H1 (cell line): Measurements from ENCODE around the gene MACROD2. TPM values are rescaled to one million over a fixed set of nuclear protein-coding genes. Genes with fewer than 3 reads are reported as not detected.

ENCODE experiments used
- ATF3 ChIP-seq: IDR thresholded peaks from 2 replicates; pipeline ENCODE4 v1.6.1; 2011; ENCODE audit warnings: low read depth, mild to moderate bottlenecking, low read length; ENCODE audit not compliant: insufficient read depth
- polyA plus RNA-seq, 7 experiments: library from polyadenylated mRNA; depleted of rRNA in 3 of 7; stranded (reverse) in 5 of 7; unstranded in 2 of 7; fragments of >200 nt in 5 of 7; fragments of 200-250 nt in 2 of 7; gene quantifications; 1 replicate in 5 of 7; 2 replicates in 1 of 7; 4 replicates in 1 of 7; pipeline versions ENCODE4 v1.2.1 to v1.2.3, GENCODE V29; 2011 to 2013; ENCODE audit warnings: missing spikeins in 2 of 7, mixed read lengths in 2 of 7
- total RNA-seq: library from RNA; stranded (reverse); fragmentation: NEBNext Ultra II Directional; extraction: Animal tissue kit (Norgen Biotek cat#: 25700); gene quantifications from 2 replicates; pipeline ENCODE4 v1.2.1, GENCODE V29; 2021
- TF ChIP-seq, protein P1 (sequence below): IDR thresholded peaks from 2 replicates; pipeline ENCODE4 v1.6.1; 2012; ENCODE audit warnings: low read length, inconsistent platforms

The MACROD2 gene
- total and polyA plus RNA-seq, 2 of the 8 experiments (the other 6 are each of a cell fraction or from before 2014, with no cell fraction given) = 0.70 to 3.9 TPM

- TF ChIP-seq, protein P1, sequence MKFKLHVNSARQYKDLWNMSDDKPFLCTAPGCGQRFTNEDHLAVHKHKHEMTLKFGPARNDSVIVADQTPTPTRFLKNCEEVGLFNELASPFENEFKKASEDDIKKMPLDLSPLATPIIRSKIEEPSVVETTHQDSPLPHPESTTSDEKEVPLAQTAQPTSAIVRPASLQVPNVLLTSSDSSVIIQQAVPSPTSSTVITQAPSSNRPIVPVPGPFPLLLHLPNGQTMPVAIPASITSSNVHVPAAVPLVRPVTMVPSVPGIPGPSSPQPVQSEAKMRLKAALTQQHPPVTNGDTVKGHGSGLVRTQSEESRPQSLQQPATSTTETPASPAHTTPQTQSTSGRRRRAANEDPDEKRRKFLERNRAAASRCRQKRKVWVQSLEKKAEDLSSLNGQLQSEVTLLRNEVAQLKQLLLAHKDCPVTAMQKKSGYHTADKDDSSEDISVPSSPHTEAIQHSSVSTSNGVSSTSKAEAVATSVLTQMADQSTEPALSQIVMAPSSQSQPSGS = no peak
- no peak for TF ChIP-seq ATF3
Measured at GRCh38 chr20:15378151-15378550, 1382.8 kb downstream of the MACROD2 start (continued).
